Mucosa of rectum (tissue), 2 donors: ENCODE results near the gene PABPN1L.
A peak's percentile ranks its signal among the peaks of the same experiment; 100 is the strongest.
"Not testable (repeated sequence)": the region's sequence is repeated elsewhere in the genome, so short reads cannot be mapped to it uniquely, and the experiment has no call there.

Experiments
- H3K27ac ChIP-seq, 2 donors: one replicate each; pipeline ENCODE4 v1.7.0; 2013; ENCODE audit warnings: inconsistent platforms in 2 of 2, low read depth in 2 of 2, low read length in 2 of 2
- H3K27me3 ChIP-seq, 2 donors: one replicate each; pipeline ENCODE4 v1.7.0; 2013; ENCODE audit warnings: low read length in 2 of 2; ENCODE audit not compliant: control insufficient read depth in 2 of 2, insufficient read depth in 2 of 2
- H3K36me3 ChIP-seq, 2 donors: one replicate each; pipeline ENCODE4 v1.7.0; 2013; ENCODE audit warnings: low read length in 2 of 2; ENCODE audit not compliant: control insufficient read depth in 2 of 2, insufficient read depth in 2 of 2
- H3K4me1 ChIP-seq, 2 donors: one replicate each; pipeline ENCODE4 v1.7.0; 2013; ENCODE audit warnings: low read length in 2 of 2, mild to moderate bottlenecking in 1 of 2; ENCODE audit not compliant: control insufficient read depth in 2 of 2, insufficient read depth in 2 of 2
- H3K4me3 ChIP-seq, 2 donors: one replicate each; pipeline ENCODE4 v1.7.0; 2013; ENCODE audit warnings: low read length in 2 of 2
- H3K9ac ChIP-seq, 2 donors: one replicate each; pipeline ENCODE4 v1.7.0; 2013; ENCODE audit warnings: low read length in 2 of 2, low read depth in 1 of 2, mild to moderate bottlenecking in 1 of 2
- H3K9me3 ChIP-seq, 2 donors: one replicate each; pipeline ENCODE4 v1.7.0; 2013; ENCODE audit warnings: low read length in 2 of 2; ENCODE audit not compliant: control insufficient read depth in 2 of 2
- donor health status: healthy.
- donor health status: Normal muscosa, but diverticular disease.

PABPN1L gene

DNA sequence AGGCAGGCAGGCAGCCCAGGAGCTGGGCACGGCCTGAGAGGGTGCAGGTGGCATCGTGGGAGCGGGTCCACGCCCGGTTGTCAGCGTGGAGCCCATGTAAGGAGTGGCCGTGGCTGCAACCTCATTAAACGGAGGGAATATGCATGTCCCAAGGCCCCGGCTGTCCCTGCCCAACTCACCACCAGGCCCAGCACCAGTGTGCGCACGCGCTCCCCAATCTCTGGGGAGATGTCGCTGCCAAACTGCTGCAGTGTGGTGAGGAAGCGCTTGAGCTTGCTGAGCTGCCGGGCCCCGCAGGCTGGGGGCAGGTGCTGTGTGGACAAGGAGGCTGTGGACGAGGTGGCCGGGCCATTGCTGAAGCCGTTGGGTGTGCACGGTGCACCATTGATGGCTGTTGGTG is 25.6 kb upstream of the PABPN1L start:
- H3K27ac ChIP-seq, result no peak overlapping the region
- peaks cover 0 to 3% of the 10 kb centered on the region in 2 donors for H3K4me1 ChIP-seq
- no peak overlapping the region for H3K4me3 ChIP-seq
- peaks cover 0 to 9% of the 10 kb centered on the region in 2 donors for H3K36me3 ChIP-seq
- no peaks in the 10 kb centered on the region for H3K27me3 ChIP-seq
- no peaks in the 10 kb centered on the region for H3K9me3 ChIP-seq
- no peak overlapping the region for H3K9ac ChIP-seq

DNA sequence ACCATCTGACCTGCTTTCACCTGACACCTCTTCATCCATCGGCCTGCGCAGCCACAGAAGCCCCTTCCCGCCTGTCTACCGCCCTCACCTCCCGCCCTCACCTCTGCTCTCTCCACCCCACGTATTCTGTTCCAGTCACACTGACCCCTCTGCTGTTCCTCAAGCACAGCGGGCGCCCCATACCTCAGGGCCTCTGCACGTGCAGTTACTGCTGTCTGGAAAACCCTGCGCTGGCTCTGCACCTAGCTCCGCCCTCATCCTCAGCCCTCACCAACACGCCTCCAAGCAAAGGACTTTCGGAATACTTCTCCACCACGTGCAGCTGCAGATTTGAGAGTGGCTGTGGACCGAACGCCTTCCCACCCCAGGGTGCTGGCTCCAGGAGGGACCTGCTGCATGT is 24.6 kb upstream of the PABPN1L start:
- Histone ChIP-seq H3K4me1 (peaks cover 0 to 3% of the 10 kb centered on the region in 2 donors), H3K9me3 (no peaks in the 10 kb centered on the region), H3K9ac (no peak overlapping the region), H3K36me3 (peaks cover 0 to 9% of the 10 kb centered on the region in 2 donors), H3K27ac (no peak overlapping the region), H3K4me3 (no peak overlapping the region), H3K27me3 (no peaks in the 10 kb centered on the region)

DNA sequence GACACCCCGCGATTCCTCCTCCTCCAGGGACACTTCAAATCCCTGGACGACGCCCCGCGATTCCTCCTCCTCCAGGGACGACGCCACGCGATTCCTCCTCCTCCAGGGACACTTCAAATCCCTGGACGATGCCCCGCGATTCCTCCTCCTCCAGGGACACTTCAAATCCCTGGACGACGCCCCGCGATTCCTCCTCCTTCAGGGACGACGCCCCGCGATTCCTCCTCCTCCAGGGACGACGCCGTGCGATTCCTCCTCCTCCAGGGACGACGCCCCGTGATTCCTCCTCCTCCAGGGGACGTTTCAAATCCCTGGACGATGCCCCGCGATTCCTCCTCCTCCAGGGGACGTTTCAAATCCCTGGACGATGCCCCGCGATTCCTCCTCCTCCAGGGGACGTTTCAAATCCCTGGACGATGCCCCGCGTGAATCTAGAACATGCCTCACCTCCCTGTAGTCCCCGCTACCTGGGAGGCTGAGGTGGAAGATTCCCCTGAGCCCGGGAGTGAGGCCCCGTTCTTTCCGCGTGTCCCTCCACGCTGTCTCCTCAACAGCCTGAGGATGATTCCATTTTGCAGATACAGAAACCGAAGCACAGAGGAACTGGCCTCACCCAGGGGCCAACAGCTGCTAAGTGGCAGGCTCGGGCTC is 23.4 kb upstream of the PABPN1L start:
- not testable (repeated sequence) for H3K9ac ChIP-seq, H3K27ac ChIP-seq, H3K9me3 ChIP-seq, H3K27me3 ChIP-seq, H3K4me1 ChIP-seq, H3K4me3 ChIP-seq, H3K36me3 ChIP-seq

DNA sequence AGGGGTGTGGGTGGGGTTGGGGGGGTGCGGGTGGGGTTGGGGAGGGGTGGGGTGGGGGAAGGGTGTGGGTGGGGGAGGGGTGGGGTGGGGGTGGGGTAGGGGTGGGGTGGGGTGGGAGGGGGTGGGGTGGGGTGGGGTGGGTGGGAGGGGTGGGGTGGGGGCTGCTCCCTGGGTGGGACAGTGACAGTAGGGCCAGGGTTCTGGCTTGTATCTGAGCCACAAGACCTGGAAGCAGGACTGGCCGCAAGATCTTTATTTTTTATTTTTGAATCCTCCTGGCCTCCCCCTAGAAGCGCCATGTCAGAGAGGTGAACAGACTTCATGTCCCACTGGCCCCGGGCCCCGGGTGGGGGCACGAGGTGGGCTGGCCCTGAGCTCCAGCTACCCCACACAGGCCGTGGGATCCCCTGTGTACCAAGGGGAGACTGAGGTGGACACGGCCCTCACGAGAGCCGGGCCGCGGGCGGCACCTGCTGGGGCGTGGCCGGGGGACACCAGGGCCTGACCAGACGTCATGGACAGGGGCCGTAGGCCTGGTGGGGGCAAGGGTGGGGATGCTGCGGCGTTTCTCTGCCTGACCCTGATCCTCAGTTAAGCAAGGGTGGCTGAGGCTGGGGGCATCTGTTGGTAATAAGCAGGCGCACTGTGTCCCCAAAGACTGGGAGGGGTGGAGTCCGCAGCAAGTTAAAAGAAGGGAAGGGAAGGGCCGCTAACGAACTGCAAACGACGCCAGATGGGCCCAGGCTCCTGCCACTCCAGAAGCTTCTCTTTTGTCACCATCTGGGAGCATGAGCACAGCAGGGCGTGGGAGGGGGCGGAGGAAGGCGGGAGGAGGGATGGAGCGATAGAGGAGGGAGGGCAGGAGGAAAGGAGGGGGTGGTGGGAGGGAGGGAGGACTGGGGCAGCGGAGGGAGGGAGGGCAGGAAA is 22.3 kb upstream of the PABPN1L start:
- H3K27ac ChIP-seq, result no peak overlapping the region
- H3K27me3 ChIP-seq, result no peaks in the 10 kb centered on the region
- H3K9ac ChIP-seq, result no peak overlapping the region
- no peak overlapping the region for H3K4me3 ChIP-seq
- peaks cover 0 to 3% of the 10 kb centered on the region in 2 donors for H3K4me1 ChIP-seq
- H3K36me3 ChIP-seq, result peaks cover 0 to 9% of the 10 kb centered on the region in 2 donors
- no peaks in the 10 kb centered on the region for H3K9me3 ChIP-seq

DNA sequence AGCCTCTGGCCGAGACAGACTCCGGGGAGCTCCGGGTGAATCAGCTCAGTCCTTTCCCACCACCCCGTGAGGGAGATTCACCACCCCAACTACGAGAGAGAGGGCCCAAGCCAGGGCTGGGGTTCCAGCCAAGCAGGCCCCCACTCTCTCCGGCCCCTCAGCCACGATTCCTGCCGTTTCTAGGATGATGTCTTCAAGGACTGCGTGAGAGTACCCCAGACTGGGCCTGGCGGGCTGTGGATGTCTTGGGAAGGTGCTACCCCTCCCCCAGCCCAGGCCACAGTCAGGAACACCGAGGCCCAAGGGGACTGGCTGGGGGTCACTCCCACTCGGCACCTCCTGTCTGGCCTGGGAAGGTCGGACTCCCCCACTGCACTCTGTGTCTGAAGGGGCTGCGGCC is 21.6 kb upstream of the PABPN1L start:
- no peak overlapping the region for H3K27ac ChIP-seq
- H3K4me3 ChIP-seq, result no peak overlapping the region
- H3K36me3 ChIP-seq, result peaks cover 0 to 9% of the 10 kb centered on the region in 2 donors

DNA sequence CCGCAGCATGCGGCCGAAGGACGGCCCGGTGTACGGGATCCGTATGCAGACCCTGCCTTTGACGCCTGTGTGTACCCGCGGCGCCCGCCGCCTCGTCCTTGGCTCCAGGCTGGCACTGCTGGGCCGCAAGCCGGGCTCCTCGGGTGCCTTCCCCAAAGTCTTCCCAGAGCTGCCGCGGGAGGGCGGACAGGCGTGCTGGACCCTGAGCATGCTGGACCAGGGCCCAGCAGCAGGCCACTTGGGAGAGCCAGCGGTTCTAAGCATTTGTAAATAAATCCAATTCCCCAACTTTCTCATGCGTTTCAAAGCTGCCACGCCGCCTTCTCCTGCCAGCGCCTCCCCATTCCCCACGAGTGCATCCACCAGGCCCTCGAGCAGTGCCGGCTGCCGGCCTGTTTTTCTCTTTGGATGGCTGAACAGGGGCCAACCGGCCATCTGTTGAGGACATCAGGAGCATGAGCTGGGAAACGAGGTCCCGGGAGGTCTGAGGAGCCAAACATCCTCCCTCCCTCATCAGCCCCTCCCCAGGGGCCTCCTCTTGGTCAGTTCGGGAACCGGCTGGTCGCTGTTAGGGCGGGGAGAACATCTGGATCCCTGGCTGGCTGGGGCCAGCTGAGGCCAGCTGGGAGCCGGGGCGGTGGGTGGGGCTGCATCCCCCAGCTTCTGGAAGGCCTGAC is 20.5 kb upstream of the PABPN1L start:
- H3K27ac ChIP-seq, result peak overlapping the region in 1 of 2 donors; percentile 9
- peaks cover 0 to 7% of the 10 kb centered on the region in 2 donors for H3K36me3 ChIP-seq
- H3K9me3 ChIP-seq, result no peaks in the 10 kb centered on the region
- H3K4me3 ChIP-seq, result no peak overlapping the region
- H3K4me1 ChIP-seq, result peaks cover 0 to 8% of the 10 kb centered on the region in 2 donors
- no peak overlapping the region for H3K9ac ChIP-seq
- H3K27me3 ChIP-seq, result no peaks in the 10 kb centered on the region

More for the DNA sequence above, 21.6 kb upstream of the PABPN1L start:
- Histone ChIP-seq H3K9me3 (no peaks in the 10 kb centered on the region), H3K27me3 (no peaks in the 10 kb centered on the region), H3K4me1 (peaks cover 0 to 3% of the 10 kb centered on the region in 2 donors), H3K9ac (no peak overlapping the region)

DNA sequence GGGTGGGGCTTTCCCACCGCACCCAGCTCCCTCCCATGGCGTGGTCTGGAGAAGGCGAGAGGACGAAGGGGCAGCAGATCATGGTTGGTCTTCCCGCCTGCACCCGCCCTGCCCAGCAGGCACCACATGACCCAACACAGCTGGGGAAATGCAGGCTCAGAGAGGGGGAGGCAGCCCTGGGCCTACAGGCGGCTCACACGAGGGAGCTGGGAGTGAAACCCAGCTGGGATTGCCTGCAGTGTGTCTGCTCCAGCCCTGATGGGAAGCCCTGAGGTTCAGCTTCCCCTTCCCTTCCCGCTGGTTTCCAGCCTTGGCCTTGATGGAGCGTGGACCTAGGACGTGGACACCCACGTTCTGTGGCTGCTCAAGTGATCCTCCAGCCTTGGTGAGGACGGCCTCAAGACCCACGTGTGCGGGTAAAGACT is 20.0 kb upstream of the PABPN1L start:
- peaks cover 0 to 5% of the 10 kb centered on the region in 2 donors for H3K36me3 ChIP-seq
- peaks cover 0 to 13% of the 10 kb centered on the region in 2 donors for H3K4me1 ChIP-seq
- H3K9me3 ChIP-seq, result no peaks in the 10 kb centered on the region
- H3K27me3 ChIP-seq, result no peaks in the 10 kb centered on the region
- no peak overlapping the region for H3K27ac ChIP-seq
- H3K9ac ChIP-seq, result no peak overlapping the region
- H3K4me3 ChIP-seq, result no peak overlapping the region

DNA sequence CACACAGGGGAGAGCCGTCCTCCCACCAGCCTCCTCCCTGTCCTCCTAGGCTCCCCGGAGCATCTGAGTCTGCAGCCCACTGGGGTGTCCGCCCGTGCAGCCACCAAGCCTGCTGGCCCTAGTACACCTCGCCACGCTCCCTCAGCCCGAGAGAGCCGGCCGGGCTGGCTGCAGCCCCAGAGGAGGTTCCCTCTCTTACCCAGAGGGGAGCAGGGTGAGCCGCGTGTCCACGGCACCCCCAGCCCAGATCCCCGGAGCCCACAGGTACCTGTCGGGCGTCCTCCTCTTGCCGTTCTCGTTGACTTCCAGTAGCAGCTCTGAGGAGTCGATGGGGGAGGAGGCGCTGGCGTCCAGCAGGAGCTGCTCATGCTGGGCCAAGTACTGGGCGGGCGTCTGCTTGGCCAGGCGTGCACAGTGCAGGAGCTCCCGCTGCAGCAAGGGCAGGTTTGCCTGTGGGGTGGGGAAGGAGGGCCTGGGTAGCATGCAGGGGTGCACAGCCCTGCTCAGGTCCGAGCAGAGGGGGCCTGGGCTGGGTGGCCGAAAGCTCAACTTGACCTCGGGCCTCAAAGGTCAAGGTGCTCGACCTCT is 19.3 kb upstream of the PABPN1L start:
- H3K4me3 ChIP-seq, result no peak overlapping the region
- peaks cover 0 to 3% of the 10 kb centered on the region in 2 donors for H3K36me3 ChIP-seq
- H3K9me3 ChIP-seq, result no peaks in the 10 kb centered on the region
- H3K27ac ChIP-seq, result no peak overlapping the region
- H3K4me1 ChIP-seq, result peaks cover 5 to 19% of the 10 kb centered on the region in 2 donors
- peaks cover 0 to 1% of the 10 kb centered on the region in 2 donors for H3K27me3 ChIP-seq
- H3K9ac ChIP-seq, result no peak overlapping the region

DNA sequence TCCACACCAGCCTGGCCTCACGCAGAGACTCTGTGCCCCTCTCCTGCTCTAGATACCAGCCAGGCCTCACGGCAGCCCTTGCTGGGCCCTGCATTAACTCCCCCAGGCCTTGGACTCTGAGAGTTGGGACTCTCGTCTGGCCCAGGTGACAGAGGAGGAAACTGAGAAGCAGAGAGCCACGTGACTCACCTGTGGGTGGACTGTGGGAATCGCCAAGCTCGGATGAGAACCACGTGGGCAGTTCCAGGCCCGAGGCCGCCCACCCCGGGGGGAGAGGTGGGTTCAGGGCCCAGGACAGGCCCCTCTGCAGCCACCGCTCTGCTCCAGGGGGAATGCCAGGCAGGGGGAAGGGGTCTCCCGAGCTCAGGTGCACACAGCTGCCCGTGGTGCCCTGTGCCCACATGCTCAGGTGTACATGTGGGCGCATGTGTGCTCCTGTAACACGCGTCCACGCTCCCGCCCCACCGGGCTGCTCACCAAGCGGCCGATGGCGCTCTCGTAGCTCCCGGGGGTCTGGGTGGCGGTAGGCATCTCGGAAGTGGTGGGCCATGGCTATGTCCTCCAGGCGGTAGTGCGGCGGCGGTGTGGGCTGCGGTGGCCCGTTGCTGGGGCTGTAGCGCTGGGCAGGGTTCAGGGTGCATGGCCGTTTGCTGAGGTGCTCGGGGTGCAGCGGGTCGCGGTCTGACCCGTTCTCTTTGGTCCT is 18.3 kb upstream of the PABPN1L start:
- no peaks in the 10 kb centered on the region for H3K36me3 ChIP-seq
- peaks cover 6 to 20% of the 10 kb centered on the region in 2 donors for H3K4me1 ChIP-seq
- no peak overlapping the region for H3K9ac ChIP-seq
- no peak overlapping the region for H3K27ac ChIP-seq
- H3K9me3 ChIP-seq, result no peaks in the 10 kb centered on the region
- peaks cover 0 to 7% of the 10 kb centered on the region in 2 donors for H3K27me3 ChIP-seq
- no peak overlapping the region for H3K4me3 ChIP-seq
